ENCODE measurements around the gene ZBTB8OS.

GRCh38 chr1:32651461-32652073, 1.2 kb upstream of the ZBTB8OS start:
- TF ChIP-seq, protein P1, sequence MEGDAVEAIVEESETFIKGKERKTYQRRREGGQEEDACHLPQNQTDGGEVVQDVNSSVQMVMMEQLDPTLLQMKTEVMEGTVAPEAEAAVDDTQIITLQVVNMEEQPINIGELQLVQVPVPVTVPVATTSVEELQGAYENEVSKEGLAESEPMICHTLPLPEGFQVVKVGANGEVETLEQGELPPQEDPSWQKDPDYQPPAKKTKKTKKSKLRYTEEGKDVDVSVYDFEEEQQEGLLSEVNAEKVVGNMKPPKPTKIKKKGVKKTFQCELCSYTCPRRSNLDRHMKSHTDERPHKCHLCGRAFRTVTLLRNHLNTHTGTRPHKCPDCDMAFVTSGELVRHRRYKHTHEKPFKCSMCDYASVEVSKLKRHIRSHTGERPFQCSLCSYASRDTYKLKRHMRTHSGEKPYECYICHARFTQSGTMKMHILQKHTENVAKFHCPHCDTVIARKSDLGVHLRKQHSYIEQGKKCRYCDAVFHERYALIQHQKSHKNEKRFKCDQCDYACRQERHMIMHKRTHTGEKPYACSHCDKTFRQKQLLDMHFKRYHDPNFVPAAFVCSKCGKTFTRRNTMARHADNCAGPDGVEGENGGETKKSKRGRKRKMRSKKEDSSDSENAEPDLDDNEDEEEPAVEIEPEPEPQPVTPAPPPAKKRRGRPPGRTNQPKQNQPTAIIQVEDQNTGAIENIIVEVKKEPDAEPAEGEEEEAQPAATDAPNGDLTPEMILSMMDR (IDR thresholded peaks at IDR 0.05): no peak
- no peak for TF ChIP-seq POLR2A (IDR thresholded peaks at IDR 0.05)
- TF ChIP-seq POLR2AphosphoS5 (IDR thresholded peaks at IDR 0.05): no peak

Data from breast epithelium (tissue), 3 donors.